ENCODE data around the gene UNC45B.
"Not testable (repeated sequence)": the region's sequence is repeated elsewhere in the genome, so short reads cannot be mapped to it uniquely, and the experiment has no call there.

The UNC45B gene

GRCh38 chr17:35176897-35177296 is 29.3 kb downstream of the UNC45B start:
- Mint-ChIP-seq H3K27me3 (ENCODE audit: low read depth) (peaks cover 5% of the 10 kb centered on the region), H3K27ac (no peak overlapping the region), H3K9me3 (no peaks in the 10 kb centered on the region), H3K4me1 (no peaks in the 10 kb centered on the region), H3K36me3 (ENCODE audit: low read depth) (no peaks in the 10 kb centered on the region), H3K4me3 (no peak overlapping the region)
- no peak for TF ChIP-seq CTCF (IDR thresholded peaks at IDR 0.05; ENCODE audit: unreplicated experiment in 3 of 3)

DNA sequence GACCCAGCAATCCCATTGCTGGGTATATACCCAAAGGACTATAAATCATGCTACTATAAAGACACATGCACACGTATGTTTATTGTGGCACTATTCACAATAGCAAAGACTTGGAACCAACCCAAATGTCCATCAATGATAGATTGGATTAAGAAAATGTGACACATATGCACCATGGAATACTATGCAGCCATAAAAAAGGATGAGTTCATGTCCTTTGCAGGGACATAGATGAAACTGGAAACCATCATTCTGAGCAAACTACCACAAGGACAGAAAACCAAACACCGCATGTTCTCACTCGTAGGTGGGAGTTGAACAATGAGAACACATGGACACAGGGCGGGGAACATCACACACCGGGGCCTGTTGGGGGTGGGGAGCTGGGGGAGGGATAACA is 31.8 kb downstream of the UNC45B start:
- not testable (repeated sequence) for H3K36me3 Mint-ChIP-seq (ENCODE audit: low read depth); H3K4me1 Mint-ChIP-seq; H3K27ac Mint-ChIP-seq; H3K9me3 Mint-ChIP-seq; H3K4me3 Mint-ChIP-seq
- peaks cover 24% of the 10 kb centered on the region for H3K27me3 Mint-ChIP-seq (ENCODE audit: low read depth)

GRCh38 chr17:35183332-35183731 is 35.7 kb downstream of the UNC45B start:
- no peak for TF ChIP-seq CTCF (IDR thresholded peaks at IDR 0.05; ENCODE audit: unreplicated experiment in 3 of 3)
- peaks cover 24% of the 10 kb centered on the region for H3K27me3 Mint-ChIP-seq (ENCODE audit: low read depth)
- no peaks in the 10 kb centered on the region for H3K9me3 Mint-ChIP-seq
- H3K4me3 Mint-ChIP-seq: no peak overlapping the region
- no peak overlapping the region for H3K27ac Mint-ChIP-seq
- no peaks in the 10 kb centered on the region for H3K4me1 Mint-ChIP-seq
- H3K36me3 Mint-ChIP-seq (ENCODE audit: low read depth): no peaks in the 10 kb centered on the region

GRCh38 chr17:35184274-35184673 is 36.7 kb downstream of the UNC45B start:
- Mint-ChIP-seq H3K36me3 (ENCODE audit: low read depth) (no peaks in the 10 kb centered on the region), H3K9me3 (no peaks in the 10 kb centered on the region), H3K4me1 (no peaks in the 10 kb centered on the region), H3K27ac (no peak overlapping the region), H3K4me3 (no peak overlapping the region), H3K27me3 (ENCODE audit: low read depth) (peaks cover 24% of the 10 kb centered on the region)
- no peak for TF ChIP-seq CTCF (IDR thresholded peaks at IDR 0.05; ENCODE audit: unreplicated experiment in 3 of 3)

DNA sequence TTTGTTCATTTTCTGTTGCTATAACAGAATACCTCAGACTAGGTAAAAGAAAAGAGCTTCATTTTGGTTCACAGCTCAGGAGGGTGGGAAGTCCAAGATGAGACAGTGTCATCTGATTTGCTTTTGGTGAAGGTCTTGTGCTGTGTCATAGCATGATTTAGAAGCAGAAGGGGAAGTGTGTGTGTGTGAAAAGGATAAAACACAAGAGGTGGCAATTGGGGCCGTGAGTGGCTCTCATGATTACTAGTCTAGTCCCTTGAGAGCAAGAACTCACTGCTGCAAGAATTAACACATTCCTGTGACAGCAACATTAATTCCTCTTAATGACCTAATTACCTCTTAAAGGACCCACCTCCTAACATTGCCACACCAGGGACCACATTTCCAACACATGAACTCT is 38.2 kb downstream of the UNC45B start:
- Mint-ChIP-seq H3K4me1 (no peaks in the 10 kb centered on the region), H3K36me3 (ENCODE audit: low read depth) (no peaks in the 10 kb centered on the region), H3K27ac (no peak overlapping the region), H3K27me3 (ENCODE audit: low read depth) (peaks cover 24% of the 10 kb centered on the region), H3K9me3 (no peaks in the 10 kb centered on the region), H3K4me3 (no peak overlapping the region)
- TF ChIP-seq CTCF (IDR thresholded peaks at IDR 0.05; ENCODE audit: unreplicated experiment in 3 of 3): no peak

GRCh38 chr17:35187481-35187880 is 39.9 kb downstream of the UNC45B start:
- Mint-ChIP-seq H3K27me3 (ENCODE audit: low read depth) (peaks cover 16% of the 10 kb centered on the region), H3K4me1 (no peaks in the 10 kb centered on the region), H3K4me3 (no peak overlapping the region), H3K36me3 (ENCODE audit: low read depth) (no peaks in the 10 kb centered on the region), H3K9me3 (no peaks in the 10 kb centered on the region), H3K27ac (no peak overlapping the region)
- no peak for TF ChIP-seq CTCF (IDR thresholded peaks at IDR 0.05; ENCODE audit: unreplicated experiment in 3 of 3)
